Gastrocnemius medialis (tissue), 4 donors: ENCODE data around the gene KRT23.

ENCODE experiments used
- CTCF ChIP-seq, 5 experiments: fragments of 450-650 bp in 3 of 5; fragments of 200-600 bp in 2 of 5; sonication (generic) in 2 of 5; IDR thresholded peaks in 4 of 5; conservative IDR thresholded peaks in 1 of 5; 1 replicate in 4 of 5; 2 replicates in 1 of 5; pipeline ENCODE4 v1.5.1; 2016 to 2019; ENCODE audit warnings: antibody characterized with exemption in 5 of 5, mild to moderate bottlenecking in 3 of 5, moderate library complexity in 3 of 5
- POLR2A ChIP-seq, 2 donors: fragments of 450-650 bp; IDR thresholded peaks; one replicate each; pipeline ENCODE4 v1.6.1; 2017; ENCODE audit warnings: antibody characterized with exemption in 2 of 2, mild to moderate bottlenecking in 2 of 2, moderate library complexity in 2 of 2

- TF ChIP-seq CTCF (IDR thresholded peaks at IDR 0.05 in 4 of 5, conservative IDR thresholded peaks at IDR 0.05 in 1 of 5) (no peak), POLR2A (IDR thresholded peaks at IDR 0.05) (no peak)
These were observed 53.7 kb downstream of the KRT23 start for GRCh38 chr17:40883626-40884334.
